Fibroblast of lung (primary cell): ENCODE results near the gene LDLRAD3.

Source experiments
- EZH2 ChIP-seq: IDR thresholded peaks from 2 replicates; pipeline ENCODE4 v1.5.1; 2012; ENCODE audit warnings: low read length, control low read depth, mild to moderate bottlenecking; ENCODE audit errors: missing control alignments
- TF ChIP-seq, protein P1 (sequence below), 2 donors: IDR thresholded peaks in 1 of 2; conservative IDR thresholded peaks in 1 of 2; 1 replicate in 1 of 2; 2 replicates in 1 of 2; pipeline ENCODE4 v1.5.1; 2011 to 2012; ENCODE audit warnings: low read length in 2 of 2, control low read depth in 1 of 2, inconsistent platforms in 1 of 2, low read depth in 1 of 2, mild to moderate bottlenecking in 1 of 2

DNA sequence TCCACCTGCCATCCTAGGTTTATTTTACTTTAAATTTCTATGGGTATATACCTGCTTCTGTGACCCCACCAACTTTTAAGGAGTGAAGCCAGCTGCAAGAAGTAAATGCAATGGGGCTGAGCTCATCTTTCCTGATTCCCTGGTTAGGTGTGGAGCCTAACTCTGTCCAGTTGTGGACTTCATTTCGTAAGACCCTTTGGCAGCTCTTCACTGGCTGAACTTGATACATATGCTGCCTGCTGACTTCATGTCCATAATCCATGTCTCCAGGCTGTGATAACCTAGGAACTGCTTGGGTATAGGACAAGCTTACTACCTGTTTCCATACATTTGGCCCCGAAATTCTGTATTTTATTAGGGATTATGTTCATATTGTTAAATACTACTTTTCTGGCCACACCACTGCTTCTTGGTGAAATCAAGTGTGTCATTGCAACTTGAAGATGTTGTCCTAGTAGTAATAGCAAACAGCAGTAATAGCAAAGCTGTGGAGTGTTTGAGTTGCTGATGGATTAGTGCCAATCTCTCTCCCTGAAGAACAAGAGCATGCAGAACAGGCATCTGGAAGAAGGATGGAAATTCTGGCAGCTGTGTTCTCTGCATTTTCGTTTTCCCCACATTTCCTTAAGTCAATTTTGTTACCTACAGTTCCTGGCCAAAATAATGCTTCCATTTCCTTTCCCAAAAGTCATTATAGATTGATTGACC lies 31.2 kb downstream of the LDLRAD3 start:
- TF ChIP-seq, protein P1, sequence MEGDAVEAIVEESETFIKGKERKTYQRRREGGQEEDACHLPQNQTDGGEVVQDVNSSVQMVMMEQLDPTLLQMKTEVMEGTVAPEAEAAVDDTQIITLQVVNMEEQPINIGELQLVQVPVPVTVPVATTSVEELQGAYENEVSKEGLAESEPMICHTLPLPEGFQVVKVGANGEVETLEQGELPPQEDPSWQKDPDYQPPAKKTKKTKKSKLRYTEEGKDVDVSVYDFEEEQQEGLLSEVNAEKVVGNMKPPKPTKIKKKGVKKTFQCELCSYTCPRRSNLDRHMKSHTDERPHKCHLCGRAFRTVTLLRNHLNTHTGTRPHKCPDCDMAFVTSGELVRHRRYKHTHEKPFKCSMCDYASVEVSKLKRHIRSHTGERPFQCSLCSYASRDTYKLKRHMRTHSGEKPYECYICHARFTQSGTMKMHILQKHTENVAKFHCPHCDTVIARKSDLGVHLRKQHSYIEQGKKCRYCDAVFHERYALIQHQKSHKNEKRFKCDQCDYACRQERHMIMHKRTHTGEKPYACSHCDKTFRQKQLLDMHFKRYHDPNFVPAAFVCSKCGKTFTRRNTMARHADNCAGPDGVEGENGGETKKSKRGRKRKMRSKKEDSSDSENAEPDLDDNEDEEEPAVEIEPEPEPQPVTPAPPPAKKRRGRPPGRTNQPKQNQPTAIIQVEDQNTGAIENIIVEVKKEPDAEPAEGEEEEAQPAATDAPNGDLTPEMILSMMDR (conservative IDR thresholded peaks at IDR 0.05 in 1 of 2, IDR thresholded peaks at IDR 0.05 in 1 of 2; ENCODE audit: low read depth in 1 of 2, low read length in 2 of 2) = no peak
- no peak for TF ChIP-seq EZH2
